Skeletal muscle satellite cell (primary cell): Measurements from ENCODE around the gene ARL6IP5.

Experiments used
- H3K27me3 ChIP-seq: 2 replicates; pipeline ENCODE4 v1.7.0; 2013; ENCODE audit warnings: low read length; ENCODE audit not compliant: control insufficient read depth, insufficient read depth
- H3K36me3 ChIP-seq: 2 replicates; pipeline ENCODE4 v1.7.0; 2013; ENCODE audit warnings: mild to moderate bottlenecking, control low read depth, low read length; ENCODE audit not compliant: insufficient read depth
- H3K4me1 ChIP-seq: 2 replicates; pipeline ENCODE4 v1.7.0; 2013; ENCODE audit warnings: low read length; ENCODE audit not compliant: control insufficient read depth, insufficient read depth
- H3K4me2 ChIP-seq: 2 replicates; pipeline ENCODE4 v1.7.0; 2013; ENCODE audit warnings: mild to moderate bottlenecking, low read length
- H3K4me3 ChIP-seq: 2 replicates; pipeline ENCODE4 v1.7.0; 2013; ENCODE audit warnings: low read length
- H3K9ac ChIP-seq: 2 replicates; pipeline ENCODE4 v1.7.0; 2013; ENCODE audit warnings: mild to moderate bottlenecking, low read depth, low read length, moderate library complexity
- H3K9me3 ChIP-seq: replicated peaks from 2 replicates; pipeline ENCODE4 v1.7.0; 2013; ENCODE audit warnings: mild to moderate bottlenecking, control low read depth, low read length
- small RNA-seq: library from RNA; depleted of rRNA; stranded (forward); fragments of <200 nt; gene quantifications from one replicate; pipeline ENCODE3, GENCODE V24; 2012

The ARL6IP5 gene

DNA sequence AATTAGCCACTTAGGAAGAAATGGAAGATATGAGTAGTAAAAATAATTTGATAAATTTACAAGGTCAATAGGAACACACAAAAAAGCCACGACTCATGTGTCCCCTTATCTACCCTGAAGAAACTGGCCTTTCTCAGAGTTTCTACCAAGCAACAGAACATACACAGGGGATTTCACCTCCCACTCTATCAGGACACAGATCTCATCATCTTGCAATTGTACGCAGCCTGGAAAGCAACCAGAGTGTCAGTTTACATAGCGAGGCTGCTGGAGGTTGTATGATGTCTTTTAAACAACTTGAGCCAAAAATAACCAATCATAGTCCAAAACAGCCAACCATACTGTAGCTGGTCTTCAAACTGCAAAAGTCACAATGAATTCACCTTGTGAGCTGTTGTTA, 57.4 kb downstream of the ARL6IP5 start:
- no peaks in the 10 kb centered on the region for H3K9me3 ChIP-seq

GRCh38 chr3:69142797-69143454, 58.2 kb downstream of the ARL6IP5 start:
- H3K9ac ChIP-seq: no peak overlapping the region
- H3K27me3 ChIP-seq: no peaks in the 10 kb centered on the region
- no peak overlapping the region for H3K4me2 ChIP-seq

More for the DNA sequence above, 57.4 kb downstream of the ARL6IP5 start:
- Histone ChIP-seq H3K27me3 (no peaks in the 10 kb centered on the region), H3K4me3 (no peak overlapping the region), H3K4me2 (no peak overlapping the region), H3K4me1 (peaks cover 14% of the 10 kb centered on the region), H3K36me3 (no peaks in the 10 kb centered on the region), H3K9ac (no peak overlapping the region)

GRCh38 chr3:69143612-69144011, 58.9 kb downstream of the ARL6IP5 start:
- no peaks in the 10 kb centered on the region for H3K36me3 ChIP-seq
- no peak overlapping the region for H3K4me3 ChIP-seq
- no peak overlapping the region for H3K4me2 ChIP-seq

More at GRCh38 chr3:69142797-69143454, 58.2 kb downstream of the ARL6IP5 start:
- H3K4me3 ChIP-seq: no peak overlapping the region
- no peaks in the 10 kb centered on the region for H3K36me3 ChIP-seq
- peaks cover 14% of the 10 kb centered on the region for H3K4me1 ChIP-seq
- no peaks in the 10 kb centered on the region for H3K9me3 ChIP-seq

GRCh38 chr3:69144631-69145245, 60.0 kb downstream of the ARL6IP5 start:
- no peaks in the 10 kb centered on the region for H3K9me3 ChIP-seq
- H3K4me2 ChIP-seq: no peak overlapping the region
- H3K27me3 ChIP-seq: no peaks in the 10 kb centered on the region
- H3K4me1 ChIP-seq: peaks cover 14% of the 10 kb centered on the region
- no peak overlapping the region for H3K9ac ChIP-seq
- no peak overlapping the region for H3K4me3 ChIP-seq
- no peaks in the 10 kb centered on the region for H3K36me3 ChIP-seq

More at GRCh38 chr3:69143612-69144011, 58.9 kb downstream of the ARL6IP5 start:
- H3K9me3 ChIP-seq: no peaks in the 10 kb centered on the region
- H3K9ac ChIP-seq: no peak overlapping the region
- H3K27me3 ChIP-seq: no peaks in the 10 kb centered on the region
- H3K4me1 ChIP-seq: peaks cover 14% of the 10 kb centered on the region

DNA sequence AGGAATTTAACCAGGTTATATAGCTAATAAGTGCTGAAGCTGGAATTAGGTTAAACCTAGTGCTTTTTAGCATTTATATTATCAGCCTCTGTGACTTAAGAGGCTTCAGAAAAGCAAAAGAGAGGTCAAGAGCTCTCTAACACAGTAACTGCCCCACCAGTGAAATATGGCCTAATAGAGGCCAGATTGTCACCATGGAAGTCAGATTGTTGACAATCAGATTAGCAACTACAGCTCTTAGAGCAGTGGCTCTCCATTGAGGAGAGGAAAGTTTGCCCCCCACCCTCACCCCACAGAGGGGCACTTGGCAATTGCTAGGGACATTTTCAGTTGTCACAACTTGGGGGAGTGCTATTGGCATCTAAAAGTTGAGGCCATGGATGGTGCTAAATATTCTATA, 61.0 kb downstream of the ARL6IP5 start:
- no peak overlapping the region for H3K4me3 ChIP-seq
- H3K4me2 ChIP-seq: no peak overlapping the region
- H3K36me3 ChIP-seq: no peaks in the 10 kb centered on the region

DNA sequence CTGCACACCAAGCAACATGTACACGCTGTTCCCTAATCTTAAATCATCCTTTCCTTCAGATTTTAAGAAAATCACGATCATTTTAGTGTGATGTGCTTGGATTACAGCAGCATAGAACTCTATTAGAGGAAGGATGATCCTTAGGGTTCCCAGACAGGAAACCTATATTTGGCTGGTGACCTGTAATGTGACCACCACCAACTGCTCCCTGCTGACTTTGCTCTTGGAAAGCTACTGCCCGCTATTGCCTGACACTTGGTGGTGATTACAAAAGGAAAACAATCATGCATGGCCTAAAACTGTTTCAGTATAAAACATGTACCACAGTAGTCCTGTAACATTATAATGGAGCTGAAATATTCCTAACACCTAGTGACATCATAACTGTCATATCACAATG, 64.8 kb downstream of the ARL6IP5 start:
- no peaks in the 10 kb centered on the region for H3K36me3 ChIP-seq
- no peaks in the 10 kb centered on the region for H3K9me3 ChIP-seq
- H3K9ac ChIP-seq: no peak overlapping the region
- peaks cover 19% of the 10 kb centered on the region for H3K27me3 ChIP-seq
- no peak overlapping the region for H3K4me3 ChIP-seq
- H3K4me1 ChIP-seq: no peaks in the 10 kb centered on the region
- H3K4me2 ChIP-seq: no peak overlapping the region

More for the DNA sequence above, 61.0 kb downstream of the ARL6IP5 start:
- H3K27me3 ChIP-seq: no peaks in the 10 kb centered on the region
- no peaks in the 10 kb centered on the region for H3K9me3 ChIP-seq
- H3K4me1 ChIP-seq: peaks cover 14% of the 10 kb centered on the region
- H3K9ac ChIP-seq: no peak overlapping the region

Small RNAs within 50 kb of the gene (small RNA-seq; reads per million reads assigned to genes)
- 0.28 reads per million for gene MIR3136
